Activated CD4-positive, CD25-positive, alpha-beta regulatory T cell (primary cell): Measurements from ENCODE around the gene SNX27.
"Not testable (repeated sequence)": the region's sequence is repeated elsewhere in the genome, so short reads cannot be mapped to it uniquely, and the experiment has no call there.

Experiments
- DNase-seq, 4 experiments: peaks; one replicate each; lab custom pipeline; 2025; lab: John Stamatoyannopoulos, UW

Gene SNX27

DNA sequence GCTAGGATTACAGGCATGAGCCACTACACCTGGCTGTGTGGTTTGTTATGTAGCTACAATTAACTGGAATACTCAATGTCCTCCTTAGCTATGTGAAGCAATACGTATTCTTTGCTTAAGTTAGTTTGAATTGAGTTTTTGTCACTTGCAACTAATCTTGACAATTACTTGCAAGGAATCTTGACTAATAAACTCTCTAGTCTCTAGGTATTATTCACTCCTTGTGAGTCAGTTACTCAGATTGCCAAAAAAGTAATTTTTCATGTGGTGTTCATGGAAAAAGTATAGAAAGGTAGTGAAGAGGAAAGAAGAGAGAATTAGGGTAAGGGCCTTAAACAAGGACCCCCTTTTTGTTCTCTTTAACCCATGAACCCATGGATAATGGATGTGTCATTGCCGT is 7.6 kb upstream of the SNX27 start:
- no peak for DNase-seq

DNA sequence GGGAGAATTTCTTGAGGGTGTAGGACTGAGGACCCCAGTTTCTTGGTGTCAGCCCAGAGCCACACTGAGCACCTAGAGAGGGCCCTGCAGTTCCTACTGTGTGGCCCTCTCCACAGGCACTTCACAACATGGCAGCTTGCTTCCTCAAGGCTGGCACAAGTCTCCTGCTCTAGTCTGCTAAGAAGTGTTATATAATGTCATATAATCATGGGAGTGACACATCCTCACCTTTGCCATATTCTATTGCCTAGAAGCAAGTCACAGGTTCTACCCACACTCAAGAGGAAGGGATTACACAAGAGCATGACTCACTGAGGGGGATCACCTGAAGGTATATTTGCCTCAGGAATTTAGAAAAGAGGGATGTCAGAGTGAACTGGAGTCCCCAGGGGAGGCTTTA is 5.5 kb upstream of the SNX27 start:
- no peak for DNase-seq

DNA sequence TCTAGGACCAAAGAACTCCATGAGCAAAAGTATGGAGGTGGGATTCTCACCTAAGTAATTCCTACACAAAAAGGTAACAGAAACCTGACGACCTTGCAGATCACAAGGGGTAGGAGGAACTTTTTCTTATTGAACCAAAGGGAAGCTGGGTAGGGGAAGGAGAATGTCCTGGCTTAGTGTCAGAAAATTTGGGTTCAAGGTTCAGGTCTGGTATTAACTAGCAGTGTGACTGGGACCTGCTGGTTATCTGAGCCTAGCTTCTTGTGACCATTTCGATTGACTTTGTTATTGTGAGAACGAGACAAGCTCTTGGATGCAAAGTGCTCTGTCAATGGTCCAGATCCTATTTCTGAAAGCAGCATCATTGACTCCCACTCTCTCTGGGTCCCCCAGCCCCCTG is 5.0 kb upstream of the SNX27 start:
- no peak for DNase-seq

DNA sequence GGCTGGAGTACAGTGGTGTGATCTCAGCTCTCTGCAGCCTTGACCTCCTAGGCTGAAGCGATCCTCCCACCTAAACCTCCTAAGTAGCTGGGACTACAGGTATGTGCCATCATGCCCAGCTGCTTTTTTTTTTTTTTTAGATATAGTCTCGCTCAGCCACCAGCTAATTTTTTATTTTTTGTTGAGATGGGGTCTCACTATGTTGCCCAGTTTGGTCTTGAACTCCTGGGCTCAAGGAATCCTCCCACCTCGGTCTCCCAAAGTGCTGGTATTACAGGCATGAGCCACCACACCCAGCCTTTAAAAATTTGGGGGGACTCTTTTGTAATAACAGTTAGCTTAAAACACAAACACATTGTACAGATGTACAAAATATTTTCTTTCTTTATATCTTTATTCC is 1.7 kb upstream of the SNX27 start:
- DNase-seq: no peak

DNA sequence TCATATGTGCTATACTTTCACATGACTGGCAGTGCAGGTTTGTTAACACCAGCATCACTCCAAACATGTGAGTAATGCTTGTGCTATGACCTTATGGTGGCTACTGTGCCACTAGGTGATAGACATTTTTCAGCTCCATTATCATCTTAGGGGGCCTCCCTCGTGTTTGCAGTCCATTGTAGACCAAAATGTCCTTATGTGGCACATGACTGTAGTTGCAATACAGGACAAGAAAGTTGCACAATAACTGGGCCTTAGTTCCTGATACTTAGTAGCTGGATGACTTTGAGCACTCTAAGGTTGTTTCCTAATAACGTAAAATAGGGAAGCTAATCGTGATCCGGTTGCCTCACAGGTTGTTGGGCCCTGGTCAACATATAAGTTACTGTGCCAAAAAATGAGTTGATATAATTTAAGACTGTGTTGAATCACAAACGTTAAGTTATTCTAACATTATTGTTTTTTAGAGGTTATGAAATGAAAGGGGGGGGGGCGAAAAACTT is 511 bp upstream of the SNX27 start:
- no peak for DNase-seq

DNA sequence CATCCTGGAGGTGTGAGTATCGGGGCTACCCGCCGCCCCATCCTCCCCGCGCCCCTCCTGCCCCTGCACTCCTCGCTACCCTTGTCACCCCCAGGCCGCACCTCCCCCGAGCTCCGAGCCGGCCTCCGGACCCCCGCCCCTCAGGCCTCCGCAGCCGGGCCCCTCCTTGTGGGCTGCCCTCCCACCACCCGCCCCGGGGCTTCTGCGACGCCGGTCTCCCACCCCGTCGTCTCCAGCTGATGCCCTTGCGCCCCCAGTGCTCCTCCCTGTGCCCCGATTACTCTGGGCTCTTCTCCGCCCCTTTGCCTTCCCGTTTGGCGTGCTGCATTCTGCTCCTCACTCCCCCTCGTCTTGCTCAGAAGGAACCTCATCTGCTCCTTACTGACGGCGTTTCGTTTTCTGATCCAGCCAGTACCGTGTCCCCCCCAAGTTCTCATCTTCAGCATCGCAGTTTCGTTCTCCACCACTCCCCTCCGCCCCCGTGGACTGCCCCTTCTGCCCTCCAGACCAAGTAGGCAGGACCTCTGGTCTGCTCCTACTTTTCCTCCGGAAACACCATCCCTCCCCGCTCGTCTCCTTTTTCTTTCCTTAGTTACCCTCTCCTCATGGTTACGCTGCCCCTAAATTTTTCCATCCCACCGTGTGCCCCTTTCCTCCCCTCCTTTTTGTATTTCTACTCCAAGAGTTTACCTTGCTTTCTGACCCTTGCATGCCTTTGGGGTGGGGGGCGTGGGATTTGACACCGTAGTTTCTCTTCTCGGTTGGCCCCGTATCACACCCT is 841 bp downstream of the SNX27 start:
- no peak for DNase-seq

DNA sequence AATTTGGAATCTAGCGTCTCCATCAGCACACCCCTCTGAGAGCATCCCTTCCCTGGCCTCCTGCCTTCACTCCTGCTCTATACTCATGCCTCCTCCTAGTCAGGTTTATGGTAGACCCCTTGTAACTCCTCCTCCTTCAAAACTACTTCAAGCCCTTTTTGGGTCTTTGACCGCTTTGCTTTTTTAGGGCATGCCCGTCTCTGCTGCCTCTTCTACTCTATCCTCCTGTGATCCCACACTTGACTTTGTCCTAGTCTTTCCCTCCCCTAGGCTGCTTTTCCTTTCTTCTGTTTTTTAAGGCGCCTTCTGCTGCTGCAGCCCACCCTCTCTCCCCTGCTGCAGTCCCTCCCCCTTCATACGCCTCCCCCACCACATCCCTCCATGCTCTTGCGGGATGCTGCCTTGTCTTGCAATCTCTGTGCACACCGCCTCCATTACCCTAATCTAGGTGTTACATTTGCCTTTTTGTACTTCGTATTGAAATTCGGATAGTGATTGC is 1.5 kb downstream of the SNX27 start:
- no peak for DNase-seq

DNA sequence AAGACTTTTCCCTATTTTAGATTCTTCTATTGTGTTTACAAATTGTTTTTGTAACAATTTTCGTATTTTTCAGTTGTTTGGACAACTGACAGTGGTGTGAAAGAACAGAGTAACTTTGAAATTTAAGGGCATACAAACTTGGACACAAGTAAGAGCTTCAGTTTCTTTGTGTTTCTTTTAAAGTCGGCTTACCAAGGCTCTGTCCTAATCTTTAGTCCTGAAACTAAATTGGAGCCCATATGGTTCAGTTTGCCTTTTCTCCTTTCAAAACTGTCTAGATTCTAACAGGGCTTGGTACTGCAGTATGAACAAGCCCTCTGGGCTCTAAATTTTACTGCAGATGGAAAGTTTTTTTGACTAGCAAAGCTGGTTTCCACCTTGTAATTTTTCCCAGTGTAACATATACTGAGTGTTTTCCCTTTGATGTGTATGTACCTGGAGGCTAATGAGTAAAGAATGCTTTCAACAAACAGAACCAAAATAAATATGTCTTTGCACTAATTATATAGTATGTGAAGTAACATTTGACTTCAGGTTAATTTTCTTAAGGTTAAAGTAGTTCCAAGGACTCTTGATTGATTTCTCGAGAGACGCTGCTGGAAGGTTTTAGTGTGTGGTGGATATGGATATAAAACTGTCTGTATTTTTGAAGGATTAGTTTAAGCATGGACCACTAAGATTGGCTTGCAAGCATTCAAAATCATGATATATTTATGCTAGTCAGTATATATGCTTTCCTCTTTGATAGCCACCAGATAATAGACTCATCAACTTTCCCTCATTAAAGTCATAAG is 4.1 kb downstream of the SNX27 start:
- DNase-seq: no peak

DNA sequence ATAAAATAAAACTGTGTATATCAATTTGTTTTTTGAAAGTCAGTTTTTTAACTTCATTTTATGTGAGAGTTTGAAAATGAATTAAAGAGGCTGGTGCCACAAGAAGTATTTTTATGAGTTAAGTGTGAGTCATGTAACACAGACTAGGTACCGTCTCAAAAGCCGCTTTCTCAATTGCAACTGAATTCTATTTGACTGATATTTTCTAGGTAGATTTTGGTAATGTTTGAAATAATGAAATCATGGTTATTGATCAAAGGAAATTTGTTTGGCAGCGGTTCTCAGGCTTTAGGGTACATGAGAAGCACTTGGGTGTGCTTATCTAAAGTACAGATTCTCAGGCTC is 4.6 kb downstream of the SNX27 start:
- DNase-seq: no peak

DNA sequence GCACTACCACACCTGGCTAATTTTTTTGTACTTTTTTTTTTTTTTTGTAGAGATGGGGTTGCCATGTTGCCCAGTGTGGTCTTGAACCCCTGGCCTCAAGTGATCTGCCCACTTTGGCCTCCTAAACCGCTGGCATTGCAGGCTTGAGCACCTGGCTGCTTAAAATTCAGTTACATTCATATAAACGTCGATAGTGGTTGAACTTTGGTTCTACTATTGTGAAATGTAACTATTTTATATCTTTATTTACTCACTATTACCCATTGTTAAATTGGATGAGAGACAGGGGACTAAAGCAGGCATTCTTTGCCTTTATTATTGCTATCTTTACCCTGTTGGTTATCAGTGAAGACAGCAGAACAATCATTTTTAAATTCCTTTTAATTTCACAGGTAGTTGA is 6.2 kb downstream of the SNX27 start:
- DNase-seq: no peak

DNA sequence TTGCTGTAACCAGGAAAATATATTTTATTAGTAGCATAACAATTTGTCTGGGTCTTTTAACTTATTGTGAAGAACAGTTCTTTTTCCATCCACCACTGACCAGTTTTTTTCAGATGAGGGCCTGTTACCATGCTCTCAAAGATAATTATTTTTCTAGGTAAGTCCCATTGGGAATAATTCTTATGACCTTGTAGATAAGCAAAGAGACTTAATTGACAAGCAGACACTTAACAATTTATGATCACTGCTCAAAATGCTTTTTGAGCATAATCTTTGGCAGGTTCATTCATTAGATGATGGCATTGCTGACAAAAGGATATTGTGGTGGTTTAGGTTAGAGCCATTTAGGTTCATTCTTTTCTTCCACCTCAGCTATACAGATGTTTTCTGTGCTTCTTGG is 6.6 kb downstream of the SNX27 start:
- no peak for DNase-seq

DNA sequence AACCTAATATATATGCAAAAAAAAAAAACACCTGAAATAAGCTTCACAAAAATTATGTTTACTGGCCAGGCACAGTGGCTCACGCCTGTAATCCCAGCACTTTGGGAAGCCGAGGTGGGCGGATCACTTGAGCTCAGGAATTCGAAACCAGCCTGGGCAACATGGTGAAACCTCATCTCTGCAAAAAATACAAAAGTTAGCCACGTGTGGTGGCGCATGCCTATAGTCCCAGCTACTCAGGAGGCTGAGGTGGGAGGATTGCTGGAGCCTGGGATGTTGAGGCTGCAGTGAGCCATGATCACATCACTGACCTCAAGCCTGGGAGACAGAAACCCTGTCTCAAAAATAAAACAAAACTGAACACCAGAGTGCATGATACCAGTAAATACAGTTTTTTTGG is 7.1 kb downstream of the SNX27 start:
- not testable (repeated sequence) for DNase-seq

DNA sequence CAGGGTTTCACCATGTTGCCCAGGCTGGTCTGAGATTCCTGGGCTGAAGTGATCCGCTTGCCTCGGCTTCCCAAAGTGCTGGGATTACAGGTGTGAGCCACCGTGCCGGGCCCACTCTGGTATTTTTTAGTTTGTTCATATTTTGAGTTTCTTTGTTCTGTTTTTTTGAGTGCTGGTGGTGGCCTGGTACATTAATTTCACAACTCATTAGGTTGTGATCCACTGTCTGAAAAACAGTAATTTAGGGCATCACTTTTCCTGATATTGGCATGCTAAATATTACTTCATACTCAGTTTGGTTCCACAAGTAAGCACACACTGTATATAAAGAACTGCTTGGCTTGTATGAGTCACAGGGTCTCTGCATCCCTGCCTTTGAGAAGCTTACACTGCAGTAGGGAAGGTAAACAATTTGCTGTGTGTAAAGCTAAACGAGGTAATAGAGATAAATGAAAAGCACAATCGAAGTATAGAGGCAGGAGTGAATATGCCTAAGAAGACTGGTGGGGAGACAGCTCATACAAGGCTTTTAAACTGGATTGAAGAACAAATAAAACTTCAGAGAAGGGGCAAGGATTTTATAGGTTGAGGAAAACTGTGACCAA is 7.7 kb downstream of the SNX27 start:
- no peak for DNase-seq

DNA sequence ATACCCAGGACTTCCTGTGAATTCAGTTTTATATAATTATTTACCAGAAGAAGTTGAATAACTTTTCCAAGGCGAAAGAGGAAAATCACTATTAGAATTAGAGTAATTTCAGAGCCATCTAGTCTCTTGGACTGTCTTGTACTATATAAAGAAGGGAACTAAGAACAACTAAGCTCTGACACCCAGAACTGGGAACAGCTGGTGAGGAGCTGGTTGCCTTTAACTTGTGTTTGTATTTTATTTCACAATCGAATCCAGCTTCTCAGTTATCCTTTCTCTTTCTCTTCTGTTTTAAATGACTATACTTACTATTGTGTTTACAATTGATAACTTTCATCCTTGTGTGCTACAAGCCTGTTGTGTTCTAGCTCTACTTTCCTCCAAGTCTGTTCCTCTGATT is 8.4 kb downstream of the SNX27 start:
- DNase-seq: no peak

DNA sequence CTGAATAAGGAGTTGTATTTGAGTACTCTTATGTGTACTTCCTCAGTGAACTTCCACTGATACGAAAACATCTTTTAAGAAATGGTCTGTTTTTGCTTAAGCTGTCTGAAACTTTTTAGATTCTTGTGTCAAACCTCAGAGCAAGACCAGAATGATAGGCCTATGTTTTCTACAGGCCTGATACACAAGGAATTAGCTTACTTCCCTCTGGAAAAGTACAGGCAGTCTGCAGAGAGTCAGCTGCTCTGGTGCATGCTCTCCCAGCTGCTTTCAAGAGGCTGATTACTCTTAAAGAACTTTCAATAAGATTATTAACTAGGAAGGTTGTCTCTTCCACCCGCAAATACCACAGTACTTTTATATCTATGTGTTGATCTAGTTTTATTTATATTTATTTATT is 9.5 kb downstream of the SNX27 start:
- no peak for DNase-seq

DNA sequence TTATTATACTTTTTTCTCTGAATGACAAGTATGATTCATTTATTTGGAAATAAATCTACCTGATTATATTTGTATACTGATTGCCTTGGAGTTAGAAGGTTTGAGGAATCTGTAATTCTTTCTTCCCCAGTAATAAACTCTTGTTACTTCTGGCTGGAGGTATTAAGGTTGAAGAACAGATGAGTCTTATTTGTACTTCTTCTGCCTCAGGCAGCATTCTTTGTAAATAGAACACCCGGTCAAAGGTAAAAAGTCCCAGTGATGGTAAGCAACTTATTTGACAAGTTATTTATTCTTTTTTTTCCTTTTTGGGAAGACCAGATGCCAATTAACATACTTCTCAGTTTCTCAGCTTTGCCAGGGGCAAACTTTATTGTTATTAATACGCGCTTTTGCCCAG is 12.9 kb downstream of the SNX27 start:
- no peak for DNase-seq

DNA sequence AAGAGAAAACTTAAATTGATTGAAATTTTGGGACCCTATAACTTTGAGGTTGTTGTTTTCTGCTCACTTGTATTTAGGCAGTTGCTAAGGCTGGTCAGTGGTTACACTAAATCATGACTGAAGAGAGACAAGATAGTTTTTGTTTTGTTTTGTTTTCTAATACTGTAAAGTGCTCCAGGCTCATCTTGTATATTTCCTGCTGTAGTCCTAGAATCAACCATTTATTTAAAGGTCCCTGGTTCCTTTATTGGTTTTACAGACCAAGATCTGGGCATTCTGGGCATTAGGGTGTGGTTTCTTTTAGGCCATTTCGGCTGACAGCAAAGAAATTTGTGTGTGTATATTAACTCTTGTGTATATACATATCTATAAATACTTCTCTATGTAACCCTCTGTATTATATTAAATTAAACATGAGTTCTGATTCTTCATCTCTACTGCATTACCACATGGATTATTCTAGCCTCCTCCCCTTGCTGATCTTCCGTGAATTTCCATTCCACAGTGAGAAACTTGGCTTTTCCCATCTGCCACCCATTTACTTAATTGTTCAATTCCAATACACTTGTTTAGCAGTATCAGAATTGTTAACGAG is 15.0 kb downstream of the SNX27 start:
- no peak for DNase-seq

DNA sequence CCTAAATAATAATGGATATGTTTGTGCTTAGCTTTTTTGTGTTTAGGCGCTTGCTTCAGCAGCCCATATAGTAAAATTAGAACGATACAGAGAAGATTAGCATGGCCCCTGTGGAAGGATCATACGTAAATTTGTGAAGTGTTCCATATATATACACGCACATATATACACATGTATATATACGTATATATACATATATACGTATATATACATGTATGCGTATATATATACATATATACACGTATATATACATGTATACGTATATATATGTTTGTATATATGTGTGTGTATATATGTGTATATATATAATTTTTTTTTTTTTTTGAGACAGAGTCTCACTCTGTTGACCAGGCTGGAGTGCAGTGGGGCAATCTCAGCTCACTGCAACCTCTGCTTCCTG is 17.4 kb downstream of the SNX27 start:
- no peak for DNase-seq

DNA sequence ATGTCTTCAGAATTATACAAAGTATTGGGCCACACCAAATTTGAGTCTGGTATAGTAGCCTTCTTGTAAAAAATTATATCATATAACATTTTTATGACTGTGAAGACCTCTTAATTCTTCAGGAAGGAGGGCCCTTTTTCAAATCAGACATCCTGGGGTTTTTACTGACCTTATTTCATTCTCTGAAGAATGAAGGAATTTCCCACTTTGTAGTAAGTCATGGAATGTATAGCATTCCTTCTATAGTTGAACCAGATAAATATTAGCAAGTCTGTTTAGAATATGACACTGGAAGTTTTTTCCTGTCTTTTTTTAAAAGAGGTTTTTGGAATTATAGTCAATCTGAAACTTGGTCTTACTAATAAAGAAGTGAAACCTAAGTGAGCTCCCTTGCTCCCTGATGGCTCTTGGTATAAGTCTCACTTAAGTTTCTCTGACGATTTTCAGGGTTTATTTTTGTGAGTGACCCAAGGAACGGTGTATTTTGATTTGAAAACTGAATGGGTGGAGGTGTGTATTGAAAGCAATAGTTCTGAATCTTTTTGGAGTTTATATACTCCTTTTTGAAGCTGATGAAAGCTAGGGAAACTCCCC is 23.7 kb downstream of the SNX27 start:
- DNase-seq: no peak

DNA sequence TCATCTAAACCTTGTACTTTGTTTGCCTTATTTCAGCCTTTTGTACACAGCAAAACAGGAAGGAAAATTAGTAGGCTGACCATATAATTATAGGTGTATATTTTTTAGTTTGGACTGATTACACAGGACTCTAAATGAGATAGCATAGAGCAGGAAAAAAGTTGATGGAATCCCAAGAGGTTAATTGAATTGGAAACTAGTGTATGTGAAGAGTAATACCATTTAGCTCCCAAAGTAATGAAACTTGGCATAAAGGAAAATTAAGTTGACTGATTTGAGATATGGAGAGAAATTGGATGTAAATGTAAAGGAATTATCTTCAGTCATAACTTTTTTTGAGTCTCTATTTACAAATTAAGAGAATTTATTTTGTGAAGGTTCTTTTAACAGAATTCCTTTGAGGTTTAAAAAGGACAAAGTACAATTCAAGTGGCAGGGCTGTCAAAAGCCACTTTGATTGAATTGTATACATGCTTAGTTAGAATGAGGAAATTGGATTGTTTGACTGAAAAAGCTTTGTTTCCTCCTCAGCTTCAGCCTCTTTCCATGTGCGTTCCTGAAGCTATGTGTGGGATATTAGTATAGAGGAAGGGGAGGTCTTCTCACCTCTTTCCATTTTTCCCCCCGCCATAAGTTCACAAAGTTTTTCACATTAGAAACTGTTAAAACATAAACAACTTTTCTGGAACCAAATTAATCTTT is 26.4 kb downstream of the SNX27 start:
- DNase-seq: no peak

DNA sequence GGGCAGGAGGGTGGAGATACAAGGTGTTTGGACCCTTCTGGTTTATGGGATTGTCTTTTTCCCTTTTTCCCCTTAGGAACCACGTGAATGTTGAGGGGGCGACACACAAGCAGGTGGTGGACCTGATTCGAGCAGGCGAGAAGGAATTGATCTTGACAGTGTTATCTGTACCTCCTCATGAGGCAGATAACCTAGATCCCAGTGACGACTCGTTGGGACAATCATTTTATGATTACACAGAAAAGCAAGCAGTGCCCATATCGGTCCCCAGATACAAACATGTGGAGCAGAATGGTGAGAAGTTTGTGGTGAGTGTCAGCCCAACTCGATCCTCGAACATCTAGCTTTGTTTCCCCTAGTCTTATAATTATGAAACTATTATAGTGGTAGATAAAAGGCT is 27.0 kb downstream of the SNX27 start:
- no peak for DNase-seq

DNA sequence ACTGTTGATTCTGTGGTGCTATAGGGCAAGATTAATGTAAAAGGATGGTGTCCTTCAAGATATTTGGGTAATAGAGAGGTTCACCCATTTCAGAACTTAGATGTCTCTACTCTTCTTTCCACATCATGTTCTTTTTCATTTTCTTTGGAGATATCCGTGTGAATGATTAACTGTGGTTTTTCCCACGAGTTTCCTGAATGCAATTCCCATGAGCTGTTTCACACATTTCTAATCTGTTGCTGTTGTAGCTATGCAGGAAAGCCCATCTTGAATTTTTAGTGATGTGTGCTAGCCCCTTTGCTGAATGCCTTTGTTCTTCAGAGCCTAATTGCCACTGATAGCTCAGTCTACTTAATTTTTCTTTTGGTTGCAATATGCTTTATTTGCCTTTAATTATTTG is 27.6 kb downstream of the SNX27 start:
- no peak for DNase-seq
